ENCODE results near the gene WNT1.

- TF ChIP-seq CTCF (conservative IDR thresholded peaks at IDR 0.05; ENCODE audit: low read depth, low read length) (no peak), EZH2 (IDR thresholded peaks at IDR 0.05; ENCODE audit: borderline replicate concordance, low read depth, low read length, poor library complexity, severe bottlenecking) (no peak)
These were observed 34.6 kb downstream of the WNT1 start for GRCh38 chr12:49012739-49013138.

Data from A673 (cell line).